ENCODE data around the gene ZNF629.

The ZNF629 gene

DNA sequence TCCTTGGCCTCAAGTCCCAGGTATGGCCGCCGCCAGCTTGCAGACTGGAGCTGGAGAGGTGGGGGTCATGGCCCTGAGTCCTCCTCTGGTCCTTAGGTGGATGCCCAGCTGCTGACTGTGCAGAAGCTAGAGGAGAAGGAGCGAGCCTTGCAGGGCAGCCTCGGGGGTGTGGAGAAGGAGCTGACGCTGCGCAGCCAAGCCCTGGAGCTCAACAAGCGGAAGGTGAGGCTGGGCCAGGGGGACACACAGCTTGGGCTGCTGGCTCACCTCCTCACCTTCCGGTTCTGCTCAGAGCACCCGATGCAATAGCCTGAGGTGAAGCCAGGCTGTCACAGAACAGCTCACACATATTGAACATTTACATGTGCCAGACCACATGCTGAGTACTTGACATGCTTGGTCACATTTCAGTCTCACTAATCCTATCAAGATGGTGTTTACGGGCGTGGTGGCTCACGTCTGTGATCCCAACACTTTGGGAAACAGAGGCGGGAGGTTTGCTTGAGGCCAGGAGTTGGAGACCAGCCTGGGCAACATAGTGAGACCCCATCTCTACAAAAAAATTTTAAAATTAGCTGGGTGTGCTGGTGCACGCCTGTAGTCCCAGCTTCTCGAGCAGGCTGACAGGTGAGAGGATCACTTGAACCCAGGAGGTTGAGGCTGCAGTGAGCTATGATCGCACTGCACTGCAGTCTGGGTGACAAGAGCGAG, 17.5 kb downstream of the ZNF629 start:
- DNase-seq = peak in 3 of 10 donors; percentile 43 to 48 (median 43)
- intact Hi-C loops (cut with DNase I) = loop anchor here (10.0 kb wide), 1 partner anchor 55 kb away; no protein-coding TSS in a partner anchor

DNA sequence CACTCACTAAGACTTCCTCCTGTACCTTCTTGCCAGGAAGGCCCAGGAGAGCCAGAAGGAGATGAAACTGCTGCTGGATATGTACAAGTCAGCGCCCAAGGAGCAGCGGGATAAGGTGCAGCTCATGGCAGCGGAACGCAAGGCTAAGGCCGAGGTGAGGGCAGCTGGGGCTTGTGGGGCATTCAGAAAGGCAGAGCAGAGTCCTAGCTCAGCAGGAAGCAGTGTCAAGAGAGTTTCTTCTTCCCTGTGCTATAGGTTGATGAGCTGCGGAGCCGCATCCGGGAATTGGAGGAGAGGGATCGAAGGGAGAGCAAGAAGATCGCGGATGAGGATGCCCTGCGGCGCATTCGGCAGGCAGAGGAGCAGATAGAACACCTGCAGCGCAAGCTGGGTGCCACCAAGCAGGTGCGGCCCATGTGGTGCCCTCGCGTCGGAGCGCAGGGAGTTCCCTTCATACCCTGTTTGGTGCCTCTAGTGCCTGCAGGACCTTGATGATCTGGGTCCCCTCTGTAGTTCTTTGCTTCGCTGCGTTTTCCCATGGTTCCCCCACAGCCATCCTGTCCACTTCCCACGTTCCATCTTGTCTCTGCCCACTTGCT, 18.3 kb downstream of the ZNF629 start:
- peak in 4 of 10 donors; percentile 4 to 54 (median 33) for DNase-seq
- intact Hi-C loops (cut with DNase I) = loop anchor here (10.0 kb wide), 1 partner anchor 56 kb away; no protein-coding TSS in a partner anchor

- intact Hi-C loops (cut with DNase I) = loop anchor here (10.0 kb wide), 1 partner anchor 57 kb away; no protein-coding TSS in a partner anchor
- DNase-seq = peak in 2 of 10 donors; percentile 38 to 55
These were observed 19.1 kb downstream of the ZNF629 start for GRCh38 chr16:30767767-30768465.

- peak in 1 of 10 donors; percentile 38 for DNase-seq
- intact Hi-C loops (cut with DNase I) = loop anchor here (10.0 kb wide), 1 partner anchor 58 kb away; no protein-coding TSS in a partner anchor
These were observed 20.1 kb downstream of the ZNF629 start for GRCh38 chr16:30766933-30767284.

DNA sequence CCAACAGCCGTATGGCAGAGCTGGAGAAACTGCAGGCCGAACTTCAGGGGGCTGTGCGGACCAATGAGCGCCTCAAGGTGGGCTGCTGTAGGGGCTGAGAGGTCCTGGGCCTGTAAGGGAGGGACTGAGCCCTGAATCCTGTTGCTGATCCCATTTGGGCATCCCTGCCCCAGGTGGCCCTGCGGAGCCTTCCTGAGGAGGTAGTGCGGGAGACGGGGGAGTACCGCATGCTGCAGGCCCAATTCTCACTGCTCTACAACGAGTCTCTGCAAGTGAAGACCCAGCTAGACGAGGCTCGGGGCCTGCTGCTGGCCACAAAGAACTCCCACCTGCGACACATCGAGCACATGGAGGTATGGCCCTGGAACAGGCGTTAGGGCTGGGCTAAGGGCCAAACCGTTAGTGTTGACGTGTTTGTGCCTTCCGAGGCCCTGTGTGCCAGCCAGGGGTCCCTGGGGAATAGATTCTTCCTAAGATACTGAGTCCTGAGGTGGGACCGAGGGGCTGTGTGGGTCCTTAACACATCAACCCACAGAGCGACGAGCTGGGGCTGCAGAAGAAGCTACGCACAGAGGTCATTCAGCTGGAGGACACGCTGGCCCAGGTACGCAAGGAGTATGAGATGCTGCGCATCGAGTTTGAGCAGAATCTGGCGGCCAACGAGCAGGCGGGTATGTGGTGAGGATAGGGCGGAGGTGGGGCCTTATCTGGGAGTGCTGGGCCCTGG, 20.6 kb downstream of the ZNF629 start:
- DNase-seq = peak in 3 of 10 donors; percentile 57 to 70 (median 61)
- intact Hi-C loops (cut with DNase I) = loop anchor here (10.0 kb wide), 1 partner anchor 58 kb away; no protein-coding TSS in a partner anchor

- DNase-seq = peak in 2 of 10 donors; percentile 49 to 72
- intact Hi-C loops (cut with DNase I) = loop anchor here (10.0 kb wide), 1 partner anchor 60 kb away; no protein-coding TSS in a partner anchor
These were observed 22.1 kb downstream of the ZNF629 start for GRCh38 chr16:30764816-30765465.

DNA sequence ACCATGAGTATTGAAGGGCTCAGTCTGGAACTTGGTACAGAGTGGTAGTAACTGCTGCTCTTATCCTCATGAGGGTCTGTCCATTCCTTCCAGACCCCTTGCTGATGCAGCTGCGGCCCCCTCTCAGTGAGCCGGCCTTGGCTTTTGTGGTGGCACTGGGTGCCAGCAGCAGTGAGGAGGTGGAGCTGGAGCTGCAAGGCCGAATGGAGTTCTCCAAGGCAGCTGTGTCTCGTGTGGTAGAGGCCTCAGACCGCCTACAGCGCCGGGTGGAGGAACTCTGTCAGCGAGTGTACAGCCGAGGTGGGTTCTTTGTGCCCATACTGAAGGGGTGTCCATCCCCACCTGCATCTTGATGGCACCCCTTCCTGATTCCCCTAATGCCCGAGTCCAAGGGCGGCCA, 22.9 kb downstream of the ZNF629 start:
- intact Hi-C loops (cut with DNase I) = loop anchor here (10.0 kb wide), 1 partner anchor 61 kb away; no protein-coding TSS in a partner anchor
- DNase-seq = peak in 3 of 10 donors; percentile 14 to 62 (median 38)

GRCh38 chr16:30762991-30763725, 23.8 kb downstream of the ZNF629 start:
- intact Hi-C loops (cut with DNase I) = loop anchor here (2.0 to 10.0 kb wide), 2 partner anchors 14 to 62 kb away; partner anchors contain the start of gene PHKG2

GRCh38 chr16:30761928-30762902, 24.8 kb downstream of the ZNF629 start, which contains the start of the genes CFAP119 and RNF40:
Gene CFAP119 (minus strand): TSS chr16:30762062. CDS start chr16:30761748, 314 bp downstream.
Gene RNF40 (plus strand): TSS chr16:30762322. CDS start chr16:30762546, 224 bp downstream.
- intact Hi-C loops (cut with DNase I) = loop anchor here (2.0 to 10.0 kb wide), 2 partner anchors 13 to 63 kb away; partner anchors contain the start of gene PHKG2
- DNase-seq = peak; percentile 92 to 99 (median 96)

More at GRCh38 chr16:30762991-30763725, 23.8 kb downstream of the ZNF629 start:
- peak in 3 of 10 donors; percentile 7 to 38 (median 30) for DNase-seq

DNA sequence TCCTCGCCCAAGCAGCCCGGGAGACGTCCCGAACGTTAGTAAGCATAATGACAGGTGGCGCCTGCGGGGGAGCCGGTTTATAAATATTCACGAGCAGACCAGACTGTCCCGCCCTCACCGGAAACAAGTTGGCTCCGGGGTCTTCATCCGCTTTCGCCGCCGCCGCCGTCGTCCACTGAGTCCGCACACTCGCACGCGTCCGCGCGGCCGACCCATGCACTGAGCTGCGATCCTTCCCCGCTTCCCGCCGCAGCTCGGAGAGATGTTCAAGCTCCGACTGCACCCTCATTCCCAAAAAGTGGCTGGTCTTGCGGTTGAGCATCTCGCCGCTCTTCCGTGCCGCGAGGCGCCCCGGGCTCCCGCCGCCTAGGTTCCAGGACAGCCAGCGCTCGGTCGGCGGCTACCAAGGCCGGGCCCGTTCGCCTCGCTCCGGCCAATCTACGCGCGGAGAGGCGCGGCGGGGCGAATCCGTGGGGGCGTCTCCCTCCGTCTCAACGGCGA, 25.5 kb downstream of the ZNF629 start:
- intact Hi-C loops (cut with DNase I) = loop anchor here (10.0 kb wide), 1 partner anchor 63 kb away; no protein-coding TSS in a partner anchor
- DNase-seq = peak in 5 of 10 donors; percentile 31 to 89 (median 82)

DNA sequence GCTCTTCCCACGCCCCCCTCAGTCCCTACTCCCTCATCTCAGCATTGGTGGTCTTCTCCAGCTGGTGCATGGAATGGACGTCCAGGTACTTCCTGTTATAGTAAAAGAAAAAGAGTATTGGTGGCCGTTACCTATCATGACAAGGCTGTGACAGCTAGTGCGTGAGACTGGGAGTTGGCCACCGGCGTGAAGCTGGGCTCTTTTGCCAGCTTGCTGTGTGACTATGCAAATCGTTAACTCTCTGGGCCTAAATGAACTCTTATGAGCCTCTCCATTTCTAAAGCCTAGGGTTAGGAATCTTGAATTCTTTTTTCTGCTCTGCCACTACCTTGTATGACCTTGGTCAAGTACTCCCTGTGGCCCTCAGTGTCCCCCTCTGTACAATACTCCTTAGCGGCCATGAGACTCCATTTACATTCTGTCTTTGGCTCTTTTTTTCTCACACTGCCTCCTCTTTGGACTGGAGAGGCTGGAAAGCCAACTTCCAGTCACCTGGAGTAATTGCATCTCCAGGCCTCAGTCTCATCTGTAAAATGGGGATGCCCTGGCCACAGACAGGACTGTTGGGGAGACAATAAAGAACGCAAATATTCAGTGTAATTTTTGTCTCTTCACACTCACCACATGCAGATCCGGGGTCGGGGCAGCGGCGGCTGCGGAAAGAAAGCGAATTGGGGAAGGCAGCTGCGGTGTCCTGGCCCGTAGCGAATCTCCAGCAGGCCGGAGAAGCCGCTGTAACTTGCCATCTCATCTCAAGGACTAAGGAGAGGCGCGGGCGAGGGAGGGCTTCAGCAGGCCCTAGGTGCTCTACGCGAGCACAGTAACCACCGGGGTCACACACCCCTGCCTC, 26.2 kb downstream of the ZNF629 start:
- DNase-seq = peak in 2 of 10 donors; percentile 6 to 45
- intact Hi-C loops (cut with DNase I) = loop anchor here (10.0 kb wide), 1 partner anchor 64 kb away; no protein-coding TSS in a partner anchor

DNA sequence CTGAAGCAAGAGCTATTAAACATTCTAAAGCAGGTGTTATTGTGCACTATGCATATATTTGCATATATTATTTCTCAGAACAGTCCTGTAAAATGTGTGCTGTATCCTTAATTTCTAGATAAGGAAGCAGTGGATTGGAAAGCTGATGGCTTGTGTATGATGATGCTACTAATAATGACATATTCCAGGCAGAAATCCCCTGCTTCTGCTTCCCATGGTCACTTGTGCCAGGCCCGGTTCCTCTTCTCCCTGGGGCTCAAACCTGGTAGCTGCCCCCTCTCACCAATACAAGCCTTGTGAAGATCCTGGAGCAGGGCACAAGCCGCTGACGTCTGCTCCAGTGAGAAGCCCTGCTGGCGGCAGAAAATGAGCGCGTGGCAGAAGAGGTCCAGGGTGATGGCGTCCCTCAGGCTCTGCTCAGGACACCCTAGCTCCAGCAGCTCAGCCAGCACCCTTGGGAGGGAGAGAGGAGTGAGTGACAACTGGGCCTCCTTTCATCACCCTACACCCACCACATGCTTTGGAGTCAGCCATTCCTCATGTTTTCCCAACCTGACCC, 26.9 kb downstream of the ZNF629 start:
- peak in 3 of 10 donors; percentile 10 to 43 (median 18) for DNase-seq
- intact Hi-C loops (cut with DNase I) = loop anchor here (10.0 kb wide), 1 partner anchor 65 kb away; no protein-coding TSS in a partner anchor

DNA sequence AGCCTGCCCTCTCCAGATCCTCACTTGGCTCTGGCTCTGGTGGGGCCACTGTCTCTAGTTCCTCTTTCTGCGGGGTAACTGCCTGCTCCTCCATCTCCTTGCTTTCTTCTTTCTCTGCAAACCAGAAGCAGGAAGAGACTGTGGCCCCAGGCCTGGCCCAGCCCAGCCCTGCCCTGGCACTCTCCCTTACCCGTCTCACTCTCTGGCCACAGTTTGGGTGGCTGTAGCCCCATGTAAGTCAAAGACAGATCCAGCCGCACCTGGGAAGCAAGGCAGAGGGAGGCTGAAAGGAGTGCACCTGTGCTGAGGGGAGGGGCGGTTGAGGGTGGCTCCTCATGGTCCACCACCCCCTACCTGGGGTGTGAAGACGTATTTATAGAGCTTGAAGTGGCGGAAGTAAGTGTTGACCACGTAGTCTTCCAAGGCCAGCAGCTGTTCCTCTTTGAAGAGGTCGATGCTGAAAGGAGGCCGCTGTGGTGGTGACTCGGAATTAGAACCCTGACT, 28.0 kb downstream of the ZNF629 start:
- intact Hi-C loops (cut with DNase I) = no loop called here
- DNase-seq = peak in 3 of 10 donors; percentile 9 to 77 (median 55)

DNA sequence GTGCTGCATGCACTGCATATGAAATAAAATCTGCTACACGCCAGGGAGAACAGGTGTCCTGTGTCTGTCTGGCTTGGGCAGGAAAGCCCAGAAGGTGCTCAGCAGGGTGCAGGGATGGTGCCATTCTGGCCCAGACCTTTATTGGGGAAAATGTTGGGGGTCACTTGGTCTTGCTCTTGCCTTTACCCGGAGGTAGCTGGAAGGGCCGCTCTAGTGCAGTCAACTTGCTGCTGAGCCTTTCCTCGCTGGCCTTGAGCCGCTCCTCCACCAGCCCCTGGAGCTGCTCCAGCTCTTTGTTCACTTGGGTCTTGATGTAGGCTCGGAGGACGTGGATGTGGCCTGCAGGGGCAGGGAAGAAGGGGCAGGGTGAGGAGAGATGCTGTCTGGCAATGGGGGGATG, 29.7 kb downstream of the ZNF629 start:
- intact Hi-C loops (cut with DNase I) = no loop called here
- DNase-seq = peak in 2 of 10 donors; percentile 13 to 49

GRCh38 chr16:30756781-30757100, 30.3 kb downstream of the ZNF629 start:
- intact Hi-C loops (cut with DNase I) = no loop called here

More at GRCh38 chr16:30756781-30757100, 30.3 kb downstream of the ZNF629 start:
- DNase-seq = peak in 1 of 10 donors; percentile 36
